SHP77 treated with DMSO at 0.1 percent for 48 hours (cell line): ENCODE data around the gene HMG20B.
"Not testable (repeated sequence)": the region's sequence is repeated elsewhere in the genome, so short reads cannot be mapped to it uniquely, and the experiment has no call there.

Source experiments
- DNase-seq: peaks from one replicate; lab custom pipeline; 2025; lab: John Stamatoyannopoulos, UW

Gene HMG20B

DNA sequence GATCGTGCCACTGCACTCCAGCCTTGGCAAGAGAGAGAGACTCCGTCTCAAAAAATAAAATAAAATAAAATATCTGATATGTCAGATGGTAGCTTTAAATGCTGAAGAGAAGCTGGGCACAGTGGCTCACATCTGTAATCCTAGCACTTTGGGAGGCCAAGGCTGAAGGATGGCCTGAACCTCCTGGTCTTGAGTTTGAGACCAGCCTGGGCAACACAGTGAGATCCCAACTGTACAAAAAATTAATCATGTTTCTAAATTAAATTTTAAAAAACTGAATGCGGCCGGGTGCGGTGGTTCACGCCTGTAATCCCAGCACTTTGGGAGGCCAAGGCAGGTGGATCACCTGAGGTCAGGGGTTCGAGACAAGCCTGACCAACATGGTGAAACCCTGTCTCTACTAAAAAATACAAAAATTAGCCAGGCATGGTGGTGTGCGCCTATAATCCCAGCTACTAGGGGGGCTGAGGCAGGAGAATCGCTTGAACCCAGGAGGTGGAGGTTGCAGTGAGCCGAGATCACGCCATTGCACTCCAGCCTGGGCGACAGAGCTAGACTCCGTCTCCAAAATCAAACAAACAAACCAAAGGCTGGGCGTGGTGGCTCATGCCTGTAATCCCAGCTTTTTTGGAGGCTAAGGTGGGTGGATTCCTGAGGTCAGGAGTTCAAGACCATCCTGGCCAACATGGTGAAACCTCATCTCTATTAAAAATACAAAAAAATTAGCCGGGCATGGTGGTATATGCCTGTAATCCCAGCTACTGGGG is 11.5 kb downstream of the HMG20B start:
- DNase-seq, result not testable (repeated sequence)

DNA sequence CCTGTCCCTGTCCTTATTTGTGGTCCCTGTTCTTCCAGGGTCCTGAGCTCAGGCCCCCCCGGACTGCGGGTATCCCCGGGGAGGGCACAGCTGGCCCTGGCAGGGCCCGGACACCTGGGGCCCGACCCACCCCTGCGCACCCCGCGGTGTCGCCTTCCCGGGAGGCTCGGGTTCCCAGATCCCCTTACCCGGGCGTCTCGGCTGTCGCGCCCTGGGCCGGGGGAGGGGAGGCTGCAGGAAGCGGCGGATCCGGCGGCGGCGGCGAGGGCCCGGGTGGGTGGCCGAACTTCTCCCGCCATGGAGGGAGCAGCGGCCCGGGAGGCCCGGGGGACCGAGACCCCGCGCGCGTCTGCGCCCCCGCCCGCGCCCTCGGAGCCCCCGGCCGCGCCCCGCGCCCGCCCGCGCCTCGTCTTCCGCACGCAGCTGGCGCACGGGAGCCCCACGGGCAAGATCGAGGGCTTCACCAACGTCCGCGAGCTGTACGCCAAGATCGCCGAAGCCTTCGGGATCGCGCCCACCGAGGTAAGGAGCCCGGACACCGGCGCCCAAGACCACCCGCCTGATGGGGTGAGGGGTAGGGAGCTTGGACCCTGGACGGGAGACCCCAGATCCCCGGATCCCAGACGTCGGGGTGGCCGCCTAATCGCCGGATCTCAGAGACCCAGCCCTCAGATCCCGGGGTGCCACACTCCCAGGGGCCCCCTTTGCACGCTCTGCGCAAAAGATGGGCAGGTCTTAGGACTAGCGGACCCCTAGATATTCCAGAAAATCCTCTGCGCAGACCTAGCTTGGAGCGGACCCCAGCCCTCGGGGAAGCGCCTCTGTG is 12.8 kb downstream of the HMG20B start, which contains the start of gene GIPC3:
GIPC3 (plus strand) TSS at position 178 of the 826 bp plus-strand sequence; CDS start at position 298, 120 bp downstream.
- DNase-seq, result no peak

DNA sequence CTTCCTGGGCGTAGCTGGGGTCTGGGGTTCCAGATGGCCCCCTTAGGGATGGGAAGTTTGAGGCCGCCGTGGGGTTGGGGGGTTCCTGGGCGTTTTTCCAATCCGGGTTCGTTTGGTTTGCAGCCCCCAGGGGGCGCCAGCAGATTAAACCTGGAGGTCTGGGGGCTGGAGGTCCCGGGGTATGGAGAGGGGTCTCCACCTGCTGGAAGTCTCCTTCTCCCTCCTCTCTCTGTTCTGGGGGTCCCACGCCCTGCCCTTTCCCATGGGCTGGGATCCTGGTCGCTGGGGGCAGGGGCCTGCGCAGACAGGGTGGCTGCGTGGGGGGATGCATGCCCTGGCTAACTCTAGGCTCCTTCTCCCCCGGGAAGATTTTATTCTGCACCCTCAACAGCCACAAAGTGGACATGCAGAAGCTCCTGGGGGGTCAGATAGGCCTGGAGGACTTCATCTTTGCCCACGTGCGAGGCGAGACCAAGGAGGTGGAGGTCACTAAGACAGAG is 13.4 kb downstream of the HMG20B start:
- no peak for DNase-seq

DNA sequence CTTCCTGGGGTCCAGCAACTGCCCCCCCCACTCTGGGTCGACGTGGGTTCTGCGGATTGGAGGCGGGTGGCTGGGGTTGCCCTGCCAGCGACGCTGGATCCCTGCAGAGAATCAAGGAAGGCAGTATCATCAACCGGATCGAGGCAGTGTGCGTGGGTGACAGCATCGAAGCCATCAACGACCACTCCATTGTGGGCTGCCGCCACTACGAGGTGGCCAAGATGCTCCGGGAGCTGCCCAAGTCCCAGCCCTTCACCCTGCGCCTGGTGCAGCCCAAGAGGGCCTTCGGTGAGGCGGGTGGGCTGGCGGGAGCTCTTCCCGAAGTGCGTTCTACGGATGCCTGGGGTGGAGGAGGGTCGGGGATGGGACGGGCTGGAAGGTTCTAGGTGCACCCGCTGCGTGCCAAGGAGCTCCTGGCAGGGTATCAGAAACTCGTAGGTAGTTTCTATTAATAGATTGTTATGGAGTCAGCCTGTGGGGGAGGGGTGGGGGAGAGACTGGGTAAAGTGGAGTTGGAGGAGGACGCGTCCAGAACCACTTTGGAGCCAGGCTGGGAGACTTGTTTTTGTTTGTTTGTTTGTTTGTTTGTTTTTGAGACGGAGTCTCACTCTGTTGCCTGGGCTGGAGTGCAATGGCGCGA is 14.1 kb downstream of the HMG20B start:
- no peak for DNase-seq

DNA sequence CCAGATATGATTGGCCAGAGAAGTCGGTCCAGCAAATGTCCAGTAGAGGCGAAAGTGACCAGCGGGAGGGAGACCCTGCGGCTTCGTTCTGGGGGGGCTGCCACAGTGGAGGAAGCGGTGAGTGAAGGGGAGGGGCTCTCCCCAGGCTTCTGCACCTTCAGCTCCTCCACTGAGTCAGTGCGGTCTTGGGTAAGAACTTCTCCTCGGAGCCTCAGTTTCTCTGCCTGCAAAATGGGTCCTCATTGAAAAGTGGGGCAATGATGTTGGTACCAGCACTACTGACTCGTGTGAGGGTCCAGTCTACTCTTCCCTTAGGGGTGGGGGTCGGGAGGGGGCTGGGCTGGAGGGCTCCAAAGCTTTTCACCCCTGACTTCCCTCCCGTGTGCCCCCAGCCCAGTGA is 16.7 kb downstream of the HMG20B start:
- DNase-seq, result no peak

DNA sequence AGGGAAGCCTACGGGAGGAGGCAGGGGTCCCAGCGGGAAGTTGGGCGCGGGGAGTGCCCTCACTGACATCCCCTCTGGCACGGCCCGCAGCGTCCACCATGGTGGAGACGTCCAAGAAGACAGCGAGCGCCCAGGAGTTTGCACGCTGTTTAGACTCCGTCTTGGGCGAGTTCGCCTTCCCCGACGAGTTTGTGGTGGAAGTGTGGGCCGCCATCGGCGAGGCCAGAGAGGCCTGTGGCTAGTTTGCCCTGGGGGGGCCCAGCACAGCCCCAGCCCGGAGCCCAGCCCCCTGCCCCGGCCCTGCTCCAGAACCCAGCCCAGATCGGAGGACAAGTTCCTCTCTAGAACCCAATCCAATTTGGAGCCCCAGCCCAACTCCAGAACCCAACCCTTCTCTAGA is 17.2 kb downstream of the HMG20B start:
- DNase-seq, result no peak

DNA sequence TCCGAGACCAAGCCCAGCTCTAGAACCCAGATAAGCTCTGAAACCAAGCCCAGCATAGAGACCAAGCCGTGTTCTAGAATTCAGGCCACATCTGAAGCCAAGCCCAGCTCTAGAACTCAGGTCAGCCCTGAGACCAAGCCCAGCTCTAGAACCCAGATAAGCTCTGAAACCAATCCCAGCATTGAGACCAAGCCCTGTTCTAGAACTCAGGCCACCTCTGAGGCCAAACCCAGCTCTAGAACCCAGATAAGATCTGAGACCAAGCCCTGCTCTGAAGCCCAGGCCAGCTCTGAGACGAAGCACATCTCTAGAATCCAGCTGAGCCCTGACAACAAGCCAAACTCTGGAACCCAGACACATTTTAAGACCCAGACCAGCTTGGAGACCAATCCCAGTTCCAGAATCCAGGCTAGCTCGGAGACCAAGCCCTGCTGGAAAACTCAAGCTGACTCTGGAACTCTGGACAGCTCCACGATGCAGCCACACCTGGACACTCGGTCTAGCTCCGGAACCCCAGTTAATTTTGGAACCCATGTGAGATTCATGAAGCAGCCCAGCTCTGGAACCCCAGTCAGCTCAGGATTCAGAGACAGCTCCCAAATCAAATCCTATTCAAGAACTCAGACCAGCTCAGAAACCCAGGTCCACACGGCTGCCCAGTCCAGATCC is 18.4 kb downstream of the HMG20B start:
- DNase-seq, result no peak

DNA sequence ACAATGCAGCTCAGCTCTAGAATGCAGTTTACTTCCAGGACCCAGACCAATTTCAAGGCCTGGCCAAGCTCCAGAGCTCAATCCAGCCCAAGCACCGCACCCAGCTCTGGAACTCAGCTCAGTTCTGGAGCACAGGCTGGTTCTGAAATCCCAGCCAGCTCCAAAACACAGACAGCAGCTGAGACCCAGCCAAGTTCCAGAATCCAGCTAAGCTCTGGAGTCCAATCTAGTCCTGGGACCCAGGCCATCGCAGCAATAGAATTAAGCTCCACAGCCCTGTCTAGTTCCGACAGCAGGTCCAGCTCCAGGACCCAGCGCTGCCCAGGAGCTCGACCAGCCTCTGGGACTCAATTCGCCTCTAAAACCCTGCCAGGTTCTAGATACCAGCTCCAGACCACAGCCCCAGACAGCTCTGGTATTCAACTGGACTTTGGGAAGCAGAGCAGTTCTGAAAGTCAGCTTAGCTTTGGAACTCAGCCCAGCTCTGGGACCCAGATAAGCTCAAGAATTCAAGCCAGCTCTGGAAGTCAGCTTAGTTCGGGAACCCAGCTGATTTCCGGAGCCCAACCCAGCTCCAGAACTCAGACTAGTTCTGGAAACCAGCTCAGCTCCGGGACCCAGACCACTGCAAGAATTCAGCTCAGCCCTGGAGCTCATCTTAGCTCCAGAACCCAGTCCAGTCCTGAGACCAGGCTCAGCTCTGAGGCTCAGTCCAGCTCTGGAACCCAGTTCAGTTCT is 19.3 kb downstream of the HMG20B start:
- no peak for DNase-seq

DNA sequence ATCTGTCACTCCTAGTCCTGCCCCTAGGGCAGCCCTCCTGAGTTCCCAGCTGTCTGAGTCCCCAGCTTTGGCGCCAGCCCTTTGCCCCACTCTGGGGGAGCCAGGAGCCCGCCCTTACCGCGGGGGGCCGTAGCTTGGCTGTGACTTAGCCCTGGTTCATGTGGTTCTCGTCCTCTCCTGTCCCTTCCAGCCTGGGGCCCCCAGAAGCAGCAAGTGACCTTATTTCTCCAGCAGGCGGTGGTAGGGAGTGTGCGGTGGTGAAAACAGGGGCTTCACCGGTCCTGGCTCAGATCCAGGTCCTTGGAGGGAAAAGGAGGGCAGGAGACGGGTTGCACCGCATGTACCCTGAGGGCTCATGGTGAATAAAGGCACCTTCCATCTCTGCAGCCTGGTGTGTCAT is 20.4 kb downstream of the HMG20B start:
- no peak for DNase-seq

DNA sequence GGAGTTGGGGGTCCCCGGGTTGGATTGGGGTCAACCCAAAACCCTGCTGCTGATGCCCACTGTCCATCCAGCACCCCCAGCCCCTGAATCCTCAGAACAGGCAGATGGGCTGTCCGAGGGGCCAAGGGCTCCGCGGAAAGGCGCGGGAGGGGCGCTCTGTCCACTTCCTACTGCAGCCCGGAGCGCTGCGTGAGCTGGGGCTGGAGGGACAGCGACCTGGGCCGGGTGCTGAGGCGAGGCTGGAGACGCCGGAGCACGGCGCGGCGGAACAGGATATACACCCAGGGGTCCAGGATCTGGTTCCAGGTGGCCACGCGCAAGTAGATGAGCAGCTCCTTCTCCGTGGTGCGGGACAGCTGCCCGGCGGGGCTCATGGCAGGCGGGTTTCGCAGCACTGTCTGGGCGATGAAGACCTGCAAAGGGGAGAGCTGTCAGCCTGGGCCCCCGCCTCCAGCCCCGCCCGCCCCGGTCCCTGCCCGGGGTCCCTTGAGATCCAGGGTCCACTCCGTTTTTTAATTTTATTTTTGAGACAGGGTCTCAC is 22.8 kb downstream of the HMG20B start:
- DNase-seq, result no peak

DNA sequence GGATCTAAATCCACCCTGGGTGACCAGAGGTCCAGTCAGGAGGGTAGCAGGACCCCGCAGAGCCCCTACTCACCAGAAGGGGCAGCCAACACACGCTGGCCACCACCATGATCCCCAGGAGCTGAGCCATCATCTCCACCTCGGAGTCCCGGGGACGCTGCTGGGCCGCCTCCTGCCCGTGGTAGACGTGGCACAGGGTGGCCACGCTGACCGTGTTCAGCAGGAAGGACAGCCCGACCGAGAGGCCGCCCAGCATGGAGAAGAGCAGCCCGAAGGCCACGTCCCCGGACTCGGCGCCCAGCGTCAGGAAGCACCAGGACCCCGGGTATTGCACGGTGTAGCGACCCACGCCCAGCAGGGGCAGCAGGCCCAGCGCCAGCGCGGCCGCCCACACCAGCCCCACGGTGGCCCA is 27.0 kb downstream of the HMG20B start:
- DNase-seq, result no peak

DNA sequence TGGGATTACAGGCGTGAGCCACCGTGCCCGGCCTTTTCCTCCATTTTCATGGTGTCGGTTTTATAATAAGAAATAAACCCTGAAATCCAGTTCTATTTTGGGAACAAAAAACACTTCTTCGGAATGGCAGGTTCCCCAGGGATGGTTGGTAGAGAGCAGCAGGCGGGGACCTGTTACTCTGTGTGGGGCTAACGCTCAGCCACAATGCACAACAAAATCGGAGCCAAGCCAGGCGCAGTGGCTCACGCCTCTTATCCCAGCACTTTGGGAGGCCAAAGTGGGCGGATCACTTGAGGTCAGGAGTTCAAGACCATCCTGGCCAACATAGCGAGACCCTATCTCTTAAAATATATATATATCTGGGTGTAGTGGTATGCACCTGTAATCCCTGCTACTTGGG is 28.3 kb downstream of the HMG20B start:
- no peak for DNase-seq

DNA sequence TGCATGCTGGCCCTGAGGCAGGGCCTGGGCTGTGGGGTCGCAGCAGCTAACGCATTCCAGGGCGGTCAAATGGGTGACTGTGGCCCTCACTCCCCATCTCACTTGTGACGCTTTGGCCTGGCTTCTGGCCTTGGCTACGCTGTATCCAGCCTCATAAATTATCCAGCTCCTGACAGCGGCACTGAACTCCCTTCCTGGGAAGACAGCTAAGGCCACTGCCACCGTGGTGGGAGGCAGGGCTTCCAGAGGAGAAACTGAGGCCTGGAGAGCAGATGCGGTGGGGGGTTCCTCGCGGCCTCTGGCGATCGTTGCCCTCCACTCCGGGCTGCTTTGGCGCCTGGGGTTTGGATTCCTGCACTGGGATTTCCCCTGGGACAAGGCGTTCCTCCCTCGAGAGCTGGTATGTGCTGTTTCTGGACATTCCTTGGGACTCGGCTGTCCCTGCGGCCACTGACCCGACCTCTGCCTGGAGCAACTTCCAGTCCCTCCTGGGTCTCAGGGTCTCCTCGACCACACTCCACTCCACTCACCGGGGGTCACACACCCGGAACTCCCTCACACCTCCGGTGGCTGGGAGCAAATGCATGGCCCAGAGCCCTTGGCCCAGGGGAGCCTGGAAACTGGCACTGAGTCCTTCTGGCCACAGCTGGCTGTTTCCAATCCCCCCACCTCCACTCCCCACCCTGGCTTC is 30.5 kb downstream of the HMG20B start:
- DNase-seq, result no peak

DNA sequence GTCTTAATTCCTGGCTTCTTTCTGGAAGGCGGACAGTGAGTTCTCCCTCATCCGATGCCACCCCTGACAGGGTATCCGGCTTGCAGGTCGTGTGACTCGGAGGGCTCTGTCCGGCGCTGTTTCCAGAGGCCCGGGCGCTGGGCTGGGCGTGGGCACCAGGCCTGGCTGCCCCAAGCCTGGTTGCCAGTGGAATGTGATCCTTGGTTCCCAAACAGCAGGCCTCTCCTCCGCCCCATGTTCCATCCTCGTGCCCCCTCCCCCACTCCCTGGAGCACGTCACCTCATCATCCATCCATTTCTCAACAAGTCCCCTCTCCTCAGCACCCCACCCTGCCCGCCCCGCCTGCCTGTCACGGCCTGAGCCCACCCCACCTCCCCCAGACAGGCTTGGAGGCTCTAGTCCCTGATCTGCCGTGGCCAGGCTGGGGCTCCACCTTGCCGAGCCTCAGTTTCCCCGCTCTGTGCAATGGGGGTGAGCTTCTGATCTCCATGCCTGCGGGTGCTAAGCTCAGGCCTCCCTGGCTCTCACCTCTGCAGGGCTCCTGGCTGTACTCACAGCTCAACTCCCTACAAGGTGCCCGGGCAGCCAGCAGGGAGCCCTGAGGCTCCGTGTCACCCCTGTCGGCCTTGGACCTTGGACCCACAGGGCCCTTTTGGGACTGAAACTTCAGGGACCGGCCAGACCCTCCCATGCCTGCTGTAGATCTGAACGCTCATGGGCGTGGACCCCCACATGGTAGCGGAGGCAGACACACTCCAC is 31.7 kb downstream of the HMG20B start:
- no peak for DNase-seq

DNA sequence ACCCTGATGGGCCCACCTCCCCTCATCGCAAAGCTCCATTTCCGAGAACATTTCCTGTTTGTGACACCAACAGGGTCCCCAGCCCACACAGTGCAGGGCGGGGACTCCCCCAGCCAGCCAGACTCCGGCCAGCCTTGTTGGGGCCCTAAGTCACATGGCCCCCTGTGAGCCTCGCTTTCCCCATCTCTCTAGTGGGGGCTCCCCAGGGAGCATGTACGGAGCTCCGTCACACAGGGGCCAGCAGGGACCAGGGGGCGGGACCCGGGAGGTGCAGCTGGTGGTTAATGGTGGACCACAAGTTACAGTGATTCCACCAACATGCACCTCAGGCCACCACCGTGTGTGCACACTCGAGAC is 32.2 kb downstream of the HMG20B start:
- no peak for DNase-seq

DNA sequence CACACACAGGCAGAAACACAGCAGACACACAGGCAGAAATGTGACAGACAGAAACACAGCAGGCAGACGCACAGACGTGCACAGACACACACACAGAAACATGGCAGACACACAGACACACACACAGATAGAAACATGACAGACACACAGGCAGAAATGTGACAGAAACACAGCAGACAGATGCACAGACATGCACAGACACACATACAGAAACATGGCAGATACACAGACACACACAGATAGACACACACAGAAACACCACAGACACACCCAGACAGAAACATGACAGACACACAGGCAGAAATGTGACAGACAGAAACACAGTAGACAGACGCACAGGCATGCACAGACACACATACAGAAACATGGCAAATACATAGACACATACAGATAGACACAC is 32.6 kb downstream of the HMG20B start:
- no peak for DNase-seq

DNA sequence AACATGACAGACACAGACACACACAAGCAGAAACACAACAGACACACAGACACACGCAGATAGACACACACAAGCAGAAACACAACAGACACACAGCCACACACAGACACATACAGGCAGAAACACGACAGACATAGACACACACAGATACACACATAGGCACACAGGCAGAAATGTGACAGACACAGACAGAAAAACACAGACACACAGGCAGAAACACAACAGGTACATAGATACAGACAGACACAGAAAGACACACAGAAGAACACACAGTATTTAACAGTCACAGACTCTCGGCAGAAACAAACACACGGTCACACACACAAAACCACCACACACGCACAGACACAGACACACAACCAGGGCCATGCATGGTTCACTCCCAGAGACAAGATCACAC is 33.0 kb downstream of the HMG20B start:
- DNase-seq, result no peak

DNA sequence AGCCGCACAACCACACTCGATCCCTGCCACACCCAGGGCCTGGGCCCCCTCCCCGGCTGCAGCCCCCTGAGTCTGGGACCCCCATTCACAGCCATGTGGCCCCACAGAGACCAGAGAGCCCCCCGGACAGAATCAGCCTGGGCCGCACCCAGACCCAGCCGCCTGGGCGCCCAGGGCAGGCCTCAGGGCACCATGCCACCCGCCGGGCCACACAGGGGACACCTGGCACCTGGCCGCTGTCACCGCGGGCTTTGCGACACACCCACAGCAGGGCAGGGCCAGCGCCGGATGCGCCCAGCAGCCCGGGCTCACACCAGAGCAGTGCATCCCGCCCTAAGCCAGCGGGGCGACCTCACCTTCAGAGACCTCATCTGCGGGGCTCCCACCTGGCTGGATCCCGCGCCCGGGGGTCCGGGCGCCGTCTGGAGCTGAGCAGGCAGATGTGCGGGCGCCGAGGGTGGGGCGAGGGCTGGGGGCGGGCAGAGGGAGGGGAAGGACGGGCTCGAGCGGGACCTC is 33.5 kb downstream of the HMG20B start:
- no peak for DNase-seq

DNA sequence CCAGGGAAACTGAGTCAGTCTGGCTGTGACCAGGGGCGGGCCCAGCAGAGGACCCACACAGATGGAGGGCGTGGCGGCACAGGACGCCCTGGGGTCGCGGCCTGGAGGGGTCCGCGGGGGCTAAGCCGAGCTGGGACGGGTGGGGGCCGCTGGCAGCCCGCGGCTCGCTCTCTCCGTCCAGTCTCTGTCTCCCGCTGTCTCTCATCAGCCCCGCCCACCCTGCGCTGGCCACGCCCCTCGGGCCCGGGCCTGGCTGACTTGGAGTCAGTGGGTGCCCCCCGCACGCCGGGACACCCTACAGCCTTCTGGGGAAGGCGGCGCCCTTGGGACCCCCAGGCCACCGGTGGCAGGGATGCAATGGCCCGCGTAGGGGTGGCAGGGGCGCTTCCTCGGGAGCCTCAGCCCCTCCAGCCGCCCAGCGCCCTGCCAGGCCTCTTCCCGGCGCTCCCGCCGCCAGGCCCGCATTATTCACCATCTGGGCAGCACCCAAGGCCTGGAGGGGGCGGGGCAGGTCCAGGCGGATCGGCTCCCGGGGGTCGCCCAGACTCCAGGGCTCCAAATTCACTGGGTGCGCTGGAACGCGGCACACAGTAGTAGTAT is 34.0 kb downstream of the HMG20B start, which contains the start of gene TBXA2R:
TBXA2R (minus strand) TSS at position 186 of the 600 bp plus-strand sequence. CDS start 6,241 bp downstream, outside the sequence.
- DNase-seq, result no peak
